Dendritic cell treated with granulocyte-macrophage colony-stimulating factor and Interleukin-4, amounts not matched to agents 40 ng/mL and 50 ng/mL, for 4 days (primary cell): ENCODE measurements around the gene ZNF691.
"Not testable (repeated sequence)": the region's sequence is repeated elsewhere in the genome, so short reads cannot be mapped to it uniquely, and the experiment has no call there.

Experiments
- H3K27ac Mint-ChIP-seq: one replicate; pipeline ENCODE4 v1.8.0; 2022; ENCODE audit warnings: mild to moderate bottlenecking, mixed read lengths
- H3K27me3 Mint-ChIP-seq: one replicate; pipeline ENCODE4 v1.8.0; 2022; ENCODE audit warnings: mild to moderate bottlenecking, mixed read lengths
- H3K36me3 Mint-ChIP-seq: one replicate; pipeline ENCODE4 v1.8.0; 2022; ENCODE audit warnings: low read depth, mixed read lengths
- H3K4me1 Mint-ChIP-seq: one replicate; pipeline ENCODE4 v1.8.0; 2022; ENCODE audit warnings: low read depth, mixed read lengths
- H3K4me3 Mint-ChIP-seq: one replicate; pipeline ENCODE4 v1.8.0; 2022; ENCODE audit warnings: mild to moderate bottlenecking, moderate library complexity, mixed read lengths
- H3K9me3 Mint-ChIP-seq: one replicate; pipeline ENCODE4 v1.8.0; 2022; ENCODE audit warnings: mixed read lengths
- intact Hi-C: fragments of 100-400 bp; cut with micrococcal nuclease; formaldehyde crosslinking; loops from one replicate; pipeline ENCODE4 v1.15.0; 2022

Gene ZNF691

DNA sequence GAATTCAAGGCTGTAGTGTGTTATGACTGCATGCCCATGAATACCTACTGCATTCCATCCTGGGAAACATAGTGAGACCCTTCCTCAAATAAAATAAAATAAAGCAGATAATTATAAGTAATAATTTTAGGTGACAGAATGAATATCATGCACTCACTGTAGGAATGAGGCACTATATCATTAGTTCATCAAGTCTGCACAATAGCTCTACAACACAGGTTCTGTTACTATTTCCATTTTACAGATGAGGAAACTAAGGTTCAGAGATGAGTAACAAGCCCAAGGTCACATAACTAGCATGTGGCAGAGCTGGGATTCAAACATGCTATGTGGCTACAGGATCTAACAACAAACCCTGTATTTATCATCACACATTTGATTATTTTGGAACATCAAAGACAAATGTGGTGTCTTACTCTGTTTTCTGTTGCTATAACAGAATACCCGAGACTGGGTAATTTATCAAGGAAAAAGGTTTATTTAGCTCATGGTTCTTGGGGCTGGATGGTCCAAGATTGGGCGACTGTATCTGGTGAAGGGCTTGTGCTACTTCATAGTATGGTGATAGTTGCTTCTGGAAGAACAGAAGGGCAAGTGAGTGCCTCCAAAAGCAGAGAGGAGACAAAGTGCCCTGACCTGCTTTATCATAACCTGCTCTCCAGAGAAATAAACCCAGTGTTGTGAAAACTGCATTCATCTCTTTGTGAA, 4.8 kb upstream of the ZNF691 start:
- H3K4me1 Mint-ChIP-seq, result peaks cover 37% of the 10 kb centered on the region
- intact Hi-C loops, result no loop called here
- no peak overlapping the region for H3K4me3 Mint-ChIP-seq
- no peaks in the 10 kb centered on the region for H3K9me3 Mint-ChIP-seq
- H3K36me3 Mint-ChIP-seq, result peaks cover 48% of the 10 kb centered on the region
- H3K27me3 Mint-ChIP-seq, result no peaks in the 10 kb centered on the region
- no peak overlapping the region for H3K27ac Mint-ChIP-seq

- H3K27ac Mint-ChIP-seq, result no peak overlapping the region
- H3K4me1 Mint-ChIP-seq, result peaks cover 39% of the 10 kb centered on the region
- H3K9me3 Mint-ChIP-seq, result no peaks in the 10 kb centered on the region
- intact Hi-C loops, result no loop called here
- no peak overlapping the region for H3K4me3 Mint-ChIP-seq
- peaks cover 58% of the 10 kb centered on the region for H3K36me3 Mint-ChIP-seq
- H3K27me3 Mint-ChIP-seq, result no peaks in the 10 kb centered on the region
These were observed 1.7 kb upstream of the ZNF691 start for GRCh38 chr1:42844592-42845140.

DNA sequence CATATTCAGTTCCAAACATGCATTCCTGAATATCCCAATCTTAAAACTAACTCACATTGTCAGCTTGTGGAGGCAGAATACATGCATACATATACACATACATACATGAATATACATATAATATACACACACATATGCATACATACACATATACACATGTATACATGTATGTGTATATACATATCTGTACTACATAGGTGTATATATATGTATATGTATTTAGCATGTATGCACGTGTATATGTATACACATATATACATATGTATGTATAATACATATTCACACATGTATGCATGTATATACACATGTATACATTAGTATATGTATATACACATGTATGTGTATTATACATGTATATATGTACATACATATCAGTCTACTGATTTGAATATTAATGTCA, 1.2 kb upstream of the ZNF691 start:
- Mint-ChIP-seq H3K4me3 (no peak overlapping the region), H3K4me1 (peaks cover 44% of the 10 kb centered on the region), H3K27me3 (no peaks in the 10 kb centered on the region), H3K36me3 (peaks cover 59% of the 10 kb centered on the region), H3K9me3 (no peaks in the 10 kb centered on the region), H3K27ac (no peak overlapping the region)
- intact Hi-C loops, result no loop called here

DNA sequence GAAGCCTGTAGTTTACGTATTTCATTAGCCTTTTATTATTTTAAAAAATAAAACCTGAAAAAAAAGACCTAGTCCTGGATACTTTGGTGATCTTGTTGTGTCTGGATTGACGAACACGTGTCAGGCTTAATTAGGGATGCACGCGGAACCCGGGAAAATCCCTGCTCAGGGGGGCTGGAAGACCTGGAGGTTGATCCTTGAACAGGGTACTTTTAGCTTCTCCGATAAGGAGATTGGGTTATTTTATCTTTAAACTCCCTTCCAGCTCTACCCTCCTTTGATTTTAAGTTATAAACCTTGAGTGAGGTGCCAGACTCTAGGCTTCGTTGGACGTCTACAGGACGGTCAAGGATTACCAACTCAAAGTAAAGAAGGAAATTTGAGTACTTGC, 552 bp upstream of the ZNF691 start:
- peaks cover 43% of the 10 kb centered on the region for H3K4me1 Mint-ChIP-seq
- H3K36me3 Mint-ChIP-seq, result peaks cover 59% of the 10 kb centered on the region
- no peaks in the 10 kb centered on the region for H3K9me3 Mint-ChIP-seq
- H3K4me3 Mint-ChIP-seq, result peak overlapping the region; percentile 86
- H3K27ac Mint-ChIP-seq, result peak overlapping the region; percentile 81
- H3K27me3 Mint-ChIP-seq, result no peaks in the 10 kb centered on the region
- intact Hi-C loops, result loop anchor here (1.0 kb wide), 1 partner anchor 30 kb away; no protein-coding TSS in a partner anchor

GRCh38 chr1:42847111-42847595, 740 bp downstream of the ZNF691 start:
- intact Hi-C loops, result no loop called here
- H3K4me1 Mint-ChIP-seq, result peaks cover 39% of the 10 kb centered on the region
- peak overlapping the region; percentile 86 for H3K4me3 Mint-ChIP-seq
- H3K9me3 Mint-ChIP-seq, result no peaks in the 10 kb centered on the region
- H3K27me3 Mint-ChIP-seq, result no peaks in the 10 kb centered on the region
- peaks cover 55% of the 10 kb centered on the region for H3K36me3 Mint-ChIP-seq
- H3K27ac Mint-ChIP-seq, result peak overlapping the region; percentile 81

- Mint-ChIP-seq H3K4me1 (peaks cover 39% of the 10 kb centered on the region), H3K27me3 (no peaks in the 10 kb centered on the region), H3K4me3 (peak overlapping the region; percentile 86), H3K36me3 (peaks cover 48% of the 10 kb centered on the region), H3K9me3 (no peaks in the 10 kb centered on the region), H3K27ac (peak overlapping the region; percentile 81)
- intact Hi-C loops, result no loop called here
These were observed 1.5 kb downstream of the ZNF691 start for GRCh38 chr1:42847721-42848460.

DNA sequence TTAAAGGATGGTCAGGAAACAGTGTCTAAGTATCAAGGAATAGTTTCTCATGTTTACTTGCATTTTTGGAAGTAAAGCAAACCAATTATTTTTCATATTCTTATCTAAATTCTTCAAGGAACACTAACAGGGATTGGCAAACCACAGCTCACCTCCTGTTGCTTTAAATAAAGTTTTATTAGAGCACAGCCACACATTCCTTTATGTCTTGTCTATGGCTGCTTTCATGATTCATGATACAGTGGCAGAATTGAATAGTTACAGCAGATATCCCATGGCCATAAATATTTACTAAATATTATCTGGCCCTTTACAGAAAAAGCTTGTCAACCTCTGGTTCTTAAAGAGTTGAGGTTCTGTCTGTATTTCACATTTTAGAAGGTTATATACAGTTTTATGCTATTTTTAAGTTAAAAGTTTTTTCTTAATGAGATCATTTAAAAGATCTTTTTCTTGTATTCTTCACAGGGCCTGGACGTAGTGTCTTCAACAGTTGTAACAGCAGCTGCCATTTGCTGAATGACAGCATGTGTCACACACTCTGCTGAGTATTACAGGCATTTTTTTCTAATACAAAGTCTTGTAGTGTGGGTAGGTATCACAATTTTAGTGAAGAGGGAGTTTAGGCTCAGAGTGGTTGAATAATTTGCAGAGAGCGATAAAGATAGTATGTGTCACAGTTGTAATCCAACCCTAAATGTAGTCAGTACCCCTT, 2.6 kb downstream of the ZNF691 start:
- no peaks in the 10 kb centered on the region for H3K27me3 Mint-ChIP-seq
- peaks cover 39% of the 10 kb centered on the region for H3K36me3 Mint-ChIP-seq
- no peak overlapping the region for H3K4me3 Mint-ChIP-seq
- H3K4me1 Mint-ChIP-seq, result peaks cover 39% of the 10 kb centered on the region
- intact Hi-C loops, result no loop called here
- no peaks in the 10 kb centered on the region for H3K9me3 Mint-ChIP-seq
- H3K27ac Mint-ChIP-seq, result no peak overlapping the region

DNA sequence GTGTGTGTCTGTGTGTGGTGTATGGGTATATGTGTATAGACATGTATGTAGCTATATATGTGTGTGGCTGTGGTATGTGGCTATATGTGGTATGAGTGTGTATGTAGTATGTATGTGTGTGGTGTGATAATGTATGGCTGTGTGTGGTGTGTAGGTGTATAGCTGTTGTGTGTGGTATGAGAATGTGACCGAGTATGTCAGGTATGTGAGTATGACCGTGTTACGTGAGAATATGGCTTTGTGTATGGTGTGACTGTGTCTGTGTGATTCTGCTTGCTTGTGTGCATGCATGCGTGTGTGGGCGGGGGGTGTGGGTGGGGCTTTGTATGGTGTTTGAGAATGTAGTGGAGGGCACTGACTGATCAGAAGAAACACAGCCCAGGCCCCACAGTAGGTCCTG, 3.5 kb downstream of the ZNF691 start:
- Mint-ChIP-seq H3K27me3 (no peaks in the 10 kb centered on the region), H3K27ac (no peak overlapping the region), H3K9me3 (peaks cover 2% of the 10 kb centered on the region), H3K36me3 (peaks cover 39% of the 10 kb centered on the region), H3K4me3 (no peak overlapping the region), H3K4me1 (peaks cover 33% of the 10 kb centered on the region)
- intact Hi-C loops, result loop anchor here (5.0 kb wide), 1 partner anchor 492 kb away; no protein-coding TSS in a partner anchor

- Mint-ChIP-seq H3K36me3 (peaks cover 38% of the 10 kb centered on the region), H3K4me3 (no peak overlapping the region), H3K9me3 (peaks cover 17% of the 10 kb centered on the region), H3K27me3 (no peaks in the 10 kb centered on the region), H3K27ac (no peak overlapping the region), H3K4me1 (peaks cover 33% of the 10 kb centered on the region)
- intact Hi-C loops, result loop anchor here (5.0 kb wide), 1 partner anchor 491 kb away; no protein-coding TSS in a partner anchor
These were observed 5.0 kb downstream of the ZNF691 start for GRCh38 chr1:42851420-42851819.

DNA sequence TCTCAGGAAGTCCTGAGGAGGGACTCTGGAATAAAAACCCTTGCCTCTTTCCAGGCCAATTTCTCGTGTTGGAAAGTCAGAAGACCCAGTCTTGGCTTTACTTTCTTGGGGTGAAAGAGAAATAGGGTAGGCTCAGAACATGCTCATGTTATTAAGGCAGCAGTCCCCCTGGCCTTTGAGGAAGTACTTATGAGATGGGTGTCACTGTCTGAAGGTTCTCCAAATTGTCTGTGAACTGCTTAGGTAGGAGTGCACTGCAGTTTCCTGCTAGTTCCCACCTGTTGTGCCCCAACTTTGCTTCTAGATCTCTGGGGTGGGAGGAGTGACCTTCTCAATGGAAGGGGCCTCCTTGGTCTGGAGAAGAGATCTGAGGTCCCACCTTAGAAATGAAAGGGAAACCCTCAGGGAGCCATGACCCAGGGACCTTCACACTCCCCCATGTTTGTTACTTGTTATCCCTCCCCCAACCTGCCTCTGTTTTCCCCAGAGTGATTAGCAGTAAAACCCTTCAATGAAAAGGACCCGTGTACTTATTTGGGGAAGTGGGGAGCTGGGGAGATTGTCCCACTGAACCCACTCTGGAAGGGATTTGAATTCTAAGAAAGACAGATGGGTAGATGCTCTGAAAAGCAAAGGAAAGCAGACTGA, 5.7 kb downstream of the ZNF691 start:
- Mint-ChIP-seq H3K36me3 (peaks cover 31% of the 10 kb centered on the region), H3K4me3 (no peak overlapping the region), H3K27me3 (no peaks in the 10 kb centered on the region), H3K27ac (no peak overlapping the region), H3K4me1 (peaks cover 29% of the 10 kb centered on the region), H3K9me3 (peaks cover 24% of the 10 kb centered on the region)
- intact Hi-C loops, result loop anchor here (5.0 kb wide), 1 partner anchor 490 kb away; no protein-coding TSS in a partner anchor

DNA sequence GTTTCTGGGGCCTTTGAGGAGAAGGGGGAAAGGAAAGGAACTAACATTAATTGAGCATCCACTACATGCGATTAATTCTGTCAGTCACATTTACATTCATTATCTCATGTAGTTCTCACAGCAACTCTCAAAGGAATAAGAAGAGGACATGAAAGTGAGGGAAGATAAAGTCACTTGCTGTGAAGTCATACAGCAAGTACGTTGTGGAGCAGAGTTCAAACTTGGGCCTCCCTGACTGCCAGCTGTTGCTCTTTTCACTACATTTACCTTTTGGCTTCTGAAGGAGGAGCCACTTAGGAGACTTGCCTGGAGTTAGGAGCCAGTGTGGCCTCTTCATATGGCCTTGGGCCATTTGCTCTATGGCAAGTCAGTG, 6.2 kb downstream of the ZNF691 start:
- intact Hi-C loops, result loop anchor here (5.0 kb wide), 1 partner anchor 490 kb away; no protein-coding TSS in a partner anchor
- H3K36me3 Mint-ChIP-seq, result peaks cover 29% of the 10 kb centered on the region
- H3K4me3 Mint-ChIP-seq, result no peak overlapping the region
- H3K9me3 Mint-ChIP-seq, result peaks cover 29% of the 10 kb centered on the region
- H3K4me1 Mint-ChIP-seq, result peaks cover 24% of the 10 kb centered on the region
- H3K27me3 Mint-ChIP-seq, result peaks cover 2% of the 10 kb centered on the region
- no peak overlapping the region for H3K27ac Mint-ChIP-seq

- intact Hi-C loops, result loop anchor here (5.0 kb wide), 1 partner anchor 489 kb away; no protein-coding TSS in a partner anchor
- peaks cover 17% of the 10 kb centered on the region for H3K4me1 Mint-ChIP-seq
- H3K27ac Mint-ChIP-seq, result no peak overlapping the region
- peaks cover 4% of the 10 kb centered on the region for H3K27me3 Mint-ChIP-seq
- peaks cover 29% of the 10 kb centered on the region for H3K36me3 Mint-ChIP-seq
- H3K9me3 Mint-ChIP-seq, result peaks cover 36% of the 10 kb centered on the region
- no peak overlapping the region for H3K4me3 Mint-ChIP-seq
These were observed 6.9 kb downstream of the ZNF691 start for GRCh38 chr1:42853116-42853884.

DNA sequence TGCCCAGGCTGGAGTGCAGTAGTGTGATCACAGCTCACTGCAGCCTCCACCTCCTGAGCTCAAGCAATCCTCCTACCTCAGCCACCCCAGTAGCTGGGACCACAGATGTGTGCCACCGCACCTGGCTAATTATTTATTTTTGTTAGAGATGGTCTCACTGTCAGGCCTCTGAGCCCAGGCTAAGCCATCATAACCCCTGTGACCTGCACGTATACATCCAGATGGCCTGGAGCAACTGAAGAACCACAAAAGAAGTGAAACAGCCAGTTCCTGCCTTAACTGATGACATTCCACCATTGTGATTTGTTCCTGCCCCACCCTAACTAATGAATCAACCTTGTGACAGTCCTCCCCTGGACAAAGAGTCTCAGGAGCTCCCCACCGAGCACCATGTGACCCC, 10.1 kb downstream of the ZNF691 start:
- H3K4me1 Mint-ChIP-seq, H3K27ac Mint-ChIP-seq, intact Hi-C loops, H3K4me3 Mint-ChIP-seq, H3K36me3 Mint-ChIP-seq: not testable (repeated sequence)
- Mint-ChIP-seq H3K27me3 (peaks cover 15% of the 10 kb centered on the region), H3K9me3 (peaks cover 63% of the 10 kb centered on the region)
